GM21360 (cell line): ENCODE measurements around the gene TTC13.
"Not testable (repeated sequence)": the region's sequence is repeated elsewhere in the genome, so short reads cannot be mapped to it uniquely, and the experiment has no call there.

ENCODE experiments used
- ATAC-seq: cut with Tn5 transposase; IDR thresholded peaks from one replicate; pipeline ENCODE4 v1.9.1; 2021; ENCODE audit warnings: mild to moderate bottlenecking, moderate library complexity; ENCODE audit not compliant: unreplicated experiment

Gene TTC13

GRCh38 chr1:230994860-230995259, 16.2 kb upstream of the TTC13 start:
- ATAC-seq, result no peak

- ATAC-seq, result no peak
Observed at GRCh38 chr1:230992100-230992774, 13.6 kb upstream of the TTC13 start.

DNA sequence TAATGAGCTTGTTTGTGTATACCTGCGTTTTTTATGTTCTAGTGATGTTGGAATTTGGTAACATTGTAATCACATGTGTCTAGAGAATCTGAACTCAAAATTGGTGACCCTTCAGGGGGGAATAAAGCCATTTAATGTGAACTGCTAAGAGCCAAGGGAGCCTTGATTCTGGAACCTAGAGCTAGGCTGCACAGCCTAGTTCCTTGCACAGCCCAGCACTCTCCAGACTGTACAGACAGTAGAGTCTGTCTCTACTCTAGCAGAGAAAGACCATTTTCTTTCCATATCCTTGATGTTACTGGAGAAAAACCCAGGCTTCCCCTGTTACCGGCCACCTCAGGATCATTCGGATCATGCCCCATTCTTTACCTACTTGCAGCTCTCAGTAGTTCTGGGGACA, 8.8 kb upstream of the TTC13 start:
- no peak for ATAC-seq

GRCh38 chr1:230986976-230987375, 8.3 kb upstream of the TTC13 start:
- ATAC-seq, result no peak

- ATAC-seq, result no peak
Observed at GRCh38 chr1:230985711-230986110, 7.0 kb upstream of the TTC13 start.

- ATAC-seq, result not testable (repeated sequence)
Observed at GRCh38 chr1:230984622-230985515, 6.2 kb upstream of the TTC13 start.

DNA sequence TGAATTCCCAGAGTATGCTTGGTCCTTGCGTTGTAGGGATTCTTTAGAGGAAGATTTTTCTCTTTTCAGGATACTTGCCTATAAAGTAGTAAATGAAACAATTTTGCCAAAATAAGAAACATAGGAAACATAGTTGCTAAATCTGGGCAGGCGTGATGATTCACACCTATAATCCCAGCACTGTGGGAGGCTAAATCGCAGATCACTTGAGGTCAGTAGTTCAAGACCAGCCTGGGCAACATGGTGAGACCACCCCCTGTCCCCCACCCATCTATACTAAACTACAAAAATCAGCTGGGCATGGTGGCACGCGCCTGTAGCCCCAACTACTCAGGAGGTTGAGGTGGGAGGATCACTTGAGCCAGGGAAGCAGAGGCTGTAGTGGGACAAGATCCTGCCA, 5.2 kb upstream of the TTC13 start:
- no peak for ATAC-seq

- ATAC-seq, result no peak
Observed at GRCh38 chr1:230982696-230983095, 4.0 kb upstream of the TTC13 start.

- no peak for ATAC-seq
Observed at GRCh38 chr1:230979952-230980351, 1.3 kb upstream of the TTC13 start.

- ATAC-seq, result no peak
Observed at GRCh38 chr1:230979389-230979716, 692 bp upstream of the TTC13 start.

GRCh38 chr1:230977761-230978490, 735 bp downstream of the TTC13 start:
- ATAC-seq, result peak; percentile 7

- ATAC-seq, result no peak
Observed at GRCh38 chr1:230976825-230977747, 1.6 kb downstream of the TTC13 start.

DNA sequence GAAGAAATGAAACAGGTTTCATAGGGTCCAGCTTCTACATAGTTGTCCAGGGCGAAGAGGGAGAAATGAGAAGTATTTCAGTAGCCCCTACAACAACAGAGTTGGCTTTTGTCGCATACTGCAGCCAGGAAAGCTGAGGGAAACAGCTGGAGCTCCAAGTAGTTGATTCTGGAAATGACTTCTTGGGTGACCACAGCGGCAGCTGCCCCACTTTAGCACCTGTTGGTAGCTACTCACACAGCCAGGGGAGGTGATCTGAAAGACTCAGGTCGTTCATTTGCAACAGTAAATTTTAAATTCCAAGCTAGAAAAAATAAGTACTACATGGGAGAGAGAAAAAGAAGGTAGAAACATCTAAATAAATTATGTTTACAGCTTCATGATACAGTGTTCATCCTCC, 2.3 kb downstream of the TTC13 start:
- ATAC-seq, result no peak

- ATAC-seq, result no peak
Observed at GRCh38 chr1:230975636-230976035, 3.0 kb downstream of the TTC13 start.

GRCh38 chr1:230972855-230973271, 5.8 kb downstream of the TTC13 start:
- ATAC-seq, result peak; percentile 67

- no peak for ATAC-seq
Observed at GRCh38 chr1:230971771-230972170, 6.9 kb downstream of the TTC13 start.

DNA sequence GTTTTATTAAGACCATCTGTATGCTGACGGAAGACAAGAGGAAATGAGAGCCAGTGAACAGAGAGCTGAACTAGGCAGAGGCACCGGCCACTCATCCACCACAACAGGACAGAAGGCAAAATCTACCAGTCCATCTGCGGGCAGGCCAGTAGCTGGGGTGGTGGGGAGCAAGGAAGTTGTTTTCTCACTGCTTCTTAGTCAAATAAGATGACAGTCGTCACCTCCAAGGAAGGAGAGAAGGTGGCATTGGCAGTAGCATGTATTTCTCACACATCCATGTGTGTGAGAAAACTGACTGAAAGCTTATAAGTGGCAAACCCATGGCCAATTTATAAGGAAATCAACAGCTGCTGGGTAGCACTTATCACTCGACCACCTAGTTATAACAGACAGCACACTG, 8.2 kb downstream of the TTC13 start:
- no peak for ATAC-seq

- ATAC-seq, result no peak
Observed at GRCh38 chr1:230966358-230966873, 12.2 kb downstream of the TTC13 start.

GRCh38 chr1:230965535-230965934, 13.1 kb downstream of the TTC13 start:
- ATAC-seq, result no peak

DNA sequence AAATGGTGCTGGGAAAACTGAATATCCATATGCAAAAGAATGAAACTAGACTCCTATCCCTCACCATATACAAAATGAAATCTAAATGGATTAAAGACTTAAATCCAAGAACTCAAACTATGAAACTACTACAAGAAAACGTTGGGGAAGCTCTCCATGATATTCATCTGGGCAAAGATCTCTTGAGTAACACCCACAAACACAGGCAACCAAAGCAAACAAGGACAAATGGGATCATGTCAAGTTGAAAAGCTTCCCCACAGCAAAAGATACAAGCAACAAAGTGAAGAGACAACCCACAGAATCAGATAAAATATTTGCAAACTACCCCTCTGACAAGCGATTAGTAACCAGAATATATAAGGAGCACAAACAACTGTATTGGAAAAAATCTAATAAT, 13.8 kb downstream of the TTC13 start:
- ATAC-seq, result no peak
